Amygdala (tissue), 56 donors: ENCODE data around the gene ZNF576.
A peak's percentile ranks its signal among the peaks of the same experiment; 100 is the strongest.

Source experiments
- DNase-seq, 56 donors: peaks; one replicate each; lab custom pipeline; 2025; lab: John Stamatoyannopoulos, UW

The ZNF576 gene

DNA sequence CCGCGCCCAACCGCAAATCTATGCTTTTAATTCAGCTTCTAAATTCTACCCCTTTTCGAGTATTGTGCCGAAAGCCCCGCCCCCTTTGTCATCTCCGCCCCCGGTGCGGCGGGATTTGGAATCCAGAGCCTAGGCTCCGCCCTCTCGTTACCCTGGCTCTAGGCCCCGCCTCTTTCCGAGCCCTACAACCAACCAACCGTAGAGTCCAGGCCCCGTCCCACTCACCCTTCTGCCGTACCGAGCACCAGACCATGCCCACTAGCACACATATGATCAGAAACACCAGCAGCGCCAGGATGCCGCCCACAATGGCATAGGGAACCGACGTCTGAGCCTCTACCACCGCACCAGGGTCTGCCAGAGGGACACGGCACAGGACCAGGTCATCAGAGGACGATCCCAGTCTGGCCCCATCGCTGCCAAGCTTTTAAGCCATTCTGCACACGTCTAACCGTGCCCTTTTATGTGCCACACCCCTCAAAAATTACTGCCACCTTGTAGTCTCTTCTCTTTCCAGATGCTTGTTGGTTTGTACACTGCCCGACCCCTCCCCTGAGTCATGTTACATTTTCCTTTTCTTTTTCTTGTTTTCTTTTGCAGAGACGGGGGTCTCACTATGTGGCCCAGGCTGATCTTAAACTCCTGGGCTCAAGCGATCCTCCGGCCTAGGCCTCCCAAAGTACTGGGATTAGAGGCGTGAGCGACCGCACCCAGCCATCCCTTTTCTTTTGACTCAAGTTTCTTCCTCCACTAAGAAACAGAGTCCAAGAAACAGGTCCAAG lies 27.7 kb downstream of the ZNF576 start:
- DNase-seq: no peak

DNA sequence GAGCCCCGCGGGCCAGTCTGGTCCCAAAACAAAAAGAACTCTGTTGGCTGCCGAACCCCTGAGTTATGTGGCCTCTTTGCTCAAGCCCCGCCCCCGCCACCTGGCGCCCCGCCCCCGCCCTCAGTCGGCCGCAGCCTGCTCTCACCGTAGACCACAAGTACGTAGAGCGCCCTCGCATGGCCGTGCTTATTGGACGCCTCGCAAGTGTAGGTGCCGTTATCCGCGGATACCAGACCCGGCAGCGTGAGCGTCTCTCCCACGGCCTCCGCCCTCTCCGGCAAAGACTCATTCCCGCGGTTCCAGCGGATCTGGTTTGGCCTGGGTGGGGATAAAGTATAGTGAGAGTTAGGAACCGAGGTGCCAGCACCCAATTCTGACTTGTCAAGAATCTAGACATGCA lies 28.5 kb downstream of the ZNF576 start:
- DNase-seq: no peak

DNA sequence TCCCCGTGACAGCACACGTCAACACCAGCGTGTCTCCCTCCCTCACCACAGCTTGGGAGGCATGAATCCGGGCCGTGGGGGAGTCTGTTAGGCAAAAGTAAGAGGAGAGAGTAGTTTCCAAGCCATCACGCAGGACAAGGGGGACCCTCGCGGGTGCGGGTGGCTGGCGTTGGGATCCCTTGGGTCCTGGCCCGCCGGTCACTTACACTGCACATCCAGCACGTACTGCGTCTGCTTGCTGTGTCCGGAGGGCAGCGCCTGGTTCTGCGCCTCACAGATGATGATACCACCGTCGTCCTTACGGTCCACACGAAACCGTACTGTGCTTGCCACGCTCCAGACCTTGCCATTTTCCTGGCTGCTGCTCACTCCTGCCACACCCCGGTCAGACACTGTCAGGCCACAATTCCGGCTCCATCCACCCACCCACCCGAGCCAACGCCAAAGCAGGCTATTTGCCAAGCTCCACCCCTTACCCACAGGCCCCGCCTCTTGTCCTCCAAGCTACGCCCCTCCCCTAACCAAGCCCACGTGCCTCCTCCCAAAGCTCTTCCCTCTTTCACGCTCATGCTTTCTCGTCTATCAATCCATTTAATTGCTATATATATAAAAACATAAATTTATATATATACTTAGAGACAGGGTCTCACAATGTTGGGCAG lies 29.7 kb downstream of the ZNF576 start:
- DNase-seq: peak in 16 of 56 donors; percentile 2 to 65 (median 22)

DNA sequence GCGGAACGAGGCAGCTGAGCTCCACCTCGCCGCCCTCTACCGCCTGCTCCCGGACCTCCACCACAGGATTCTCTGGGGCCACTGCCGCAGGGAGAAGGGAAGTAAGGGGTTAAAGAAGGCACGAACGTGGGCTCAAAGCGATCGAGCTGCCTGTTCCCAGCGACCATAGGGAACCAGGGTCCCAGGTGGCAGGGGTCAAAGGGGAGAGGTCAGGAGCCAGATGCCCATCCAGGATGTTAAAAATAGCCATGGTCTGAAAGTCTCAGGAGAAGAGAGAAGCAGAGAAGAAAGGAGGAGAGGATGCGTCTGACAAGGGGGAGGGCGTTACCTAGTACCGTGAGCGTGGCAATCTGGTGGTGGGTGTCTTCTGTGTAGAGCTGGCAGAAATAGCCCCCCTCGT lies 30.4 kb downstream of the ZNF576 start:
- peak in 1 of 56 donors; percentile 22 for DNase-seq

DNA sequence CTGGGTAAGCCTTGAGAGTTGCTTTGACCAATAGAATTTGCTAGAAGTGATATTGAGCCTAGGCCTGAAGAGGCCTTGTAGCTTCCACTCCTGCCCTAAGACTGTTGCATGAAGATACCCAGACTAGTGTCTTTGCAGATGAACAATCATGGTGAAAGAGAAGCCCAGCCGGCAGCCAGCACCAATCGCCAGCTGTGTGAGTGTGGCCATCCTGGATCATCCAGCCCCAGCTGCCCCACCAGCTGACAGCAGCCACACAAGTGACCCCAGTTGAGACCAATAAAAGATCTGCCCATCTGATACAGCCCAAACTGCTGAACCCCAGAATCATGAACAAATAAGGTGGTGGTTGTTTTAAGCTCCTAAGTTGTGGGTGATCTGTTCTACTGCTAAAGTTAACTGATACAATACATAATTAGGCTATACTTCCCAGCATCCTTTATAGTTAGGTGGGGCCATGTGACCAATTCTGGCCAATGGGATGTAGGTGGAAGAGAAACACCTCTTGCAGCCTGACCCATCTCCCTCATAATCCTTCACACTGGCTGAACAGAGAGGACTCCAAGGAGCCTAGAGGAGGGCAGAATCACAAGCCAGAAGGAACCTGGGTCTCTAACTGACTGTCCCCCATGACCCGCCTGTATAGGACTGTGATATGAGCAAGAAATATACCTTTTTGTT lies 32.4 kb downstream of the ZNF576 start:
- DNase-seq: peak in 15 of 56 donors; percentile 13 to 52 (median 37)

DNA sequence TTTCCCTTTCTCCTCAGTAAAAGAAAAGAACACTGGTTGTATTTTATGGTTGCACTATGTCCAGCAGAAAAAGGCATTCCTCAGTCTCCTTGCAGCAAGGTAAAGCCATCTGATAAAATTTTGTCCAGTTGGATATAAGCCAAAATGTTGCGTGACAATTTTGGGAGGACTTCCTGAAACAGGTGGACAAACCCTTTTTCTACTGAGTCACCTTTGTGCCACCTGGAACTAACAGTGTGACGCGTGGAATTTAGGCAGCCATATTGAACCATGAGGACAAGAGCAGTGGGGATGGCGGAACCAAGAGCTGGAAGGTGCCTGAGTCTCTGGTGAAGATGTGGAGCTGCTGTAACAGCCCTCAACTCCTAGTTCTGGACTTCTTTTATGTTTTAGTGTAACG lies 35.1 kb downstream of the ZNF576 start:
- DNase-seq: no peak

DNA sequence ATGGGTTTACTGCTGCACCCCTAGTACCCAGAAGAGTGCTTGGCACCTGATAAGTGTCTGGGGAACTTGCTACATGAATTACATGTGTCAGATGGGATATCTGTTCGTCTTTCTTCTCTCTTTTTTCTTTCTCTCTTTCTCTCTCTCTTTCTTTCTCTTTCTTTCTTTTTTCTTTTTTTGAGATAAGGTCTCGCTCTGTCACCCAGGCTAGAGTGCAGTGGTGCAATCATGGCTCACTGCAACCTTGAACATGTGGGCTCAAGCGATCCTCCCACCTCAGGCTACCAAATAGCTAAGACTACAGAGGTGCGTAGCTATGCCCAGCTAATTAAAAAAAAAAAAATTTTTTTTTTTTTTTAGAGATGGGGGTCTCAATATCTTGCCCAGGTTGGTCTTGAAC lies 37.1 kb downstream of the ZNF576 start:
- DNase-seq: no peak

DNA sequence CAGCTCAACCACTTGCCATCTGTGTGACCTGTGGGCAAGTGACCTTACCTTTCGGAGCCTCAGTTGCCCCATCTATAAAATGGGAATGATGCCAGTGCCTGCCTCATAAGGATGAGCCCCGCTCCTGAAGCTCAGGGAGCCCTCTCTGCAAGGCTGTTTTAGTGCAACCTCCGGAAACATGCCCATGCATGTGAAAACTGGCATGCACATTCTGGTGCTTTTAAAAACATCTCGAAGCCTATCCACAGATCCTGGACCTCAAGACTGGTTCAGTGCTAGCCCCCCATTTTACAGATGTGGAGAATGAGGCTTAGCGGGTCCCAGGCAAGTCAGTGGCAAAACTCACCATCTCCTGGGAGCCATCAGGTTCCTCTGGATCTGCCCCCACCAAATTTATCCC lies 37.7 kb downstream of the ZNF576 start:
- no peak for DNase-seq

DNA sequence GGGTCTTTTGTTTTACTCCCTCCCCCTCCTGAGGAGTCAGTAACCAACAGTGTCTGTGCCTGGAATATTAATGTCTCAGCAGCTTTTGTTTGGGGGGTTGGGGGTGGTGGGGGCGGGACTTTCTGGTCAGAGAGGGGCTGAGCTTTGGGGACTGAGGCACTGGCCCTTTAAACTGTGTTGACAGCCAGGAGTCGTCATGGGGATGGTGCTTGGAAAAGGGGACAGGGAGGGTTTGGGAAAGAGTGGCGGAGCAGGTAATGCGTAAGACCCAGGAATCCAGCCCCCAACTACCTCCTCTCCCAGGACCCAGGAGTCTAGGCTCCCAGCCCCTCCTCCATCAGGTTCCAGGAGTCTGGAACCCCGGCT lies 38.1 kb downstream of the ZNF576 start:
- peak in 47 of 56 donors; percentile 21 to 71 (median 51) for DNase-seq

DNA sequence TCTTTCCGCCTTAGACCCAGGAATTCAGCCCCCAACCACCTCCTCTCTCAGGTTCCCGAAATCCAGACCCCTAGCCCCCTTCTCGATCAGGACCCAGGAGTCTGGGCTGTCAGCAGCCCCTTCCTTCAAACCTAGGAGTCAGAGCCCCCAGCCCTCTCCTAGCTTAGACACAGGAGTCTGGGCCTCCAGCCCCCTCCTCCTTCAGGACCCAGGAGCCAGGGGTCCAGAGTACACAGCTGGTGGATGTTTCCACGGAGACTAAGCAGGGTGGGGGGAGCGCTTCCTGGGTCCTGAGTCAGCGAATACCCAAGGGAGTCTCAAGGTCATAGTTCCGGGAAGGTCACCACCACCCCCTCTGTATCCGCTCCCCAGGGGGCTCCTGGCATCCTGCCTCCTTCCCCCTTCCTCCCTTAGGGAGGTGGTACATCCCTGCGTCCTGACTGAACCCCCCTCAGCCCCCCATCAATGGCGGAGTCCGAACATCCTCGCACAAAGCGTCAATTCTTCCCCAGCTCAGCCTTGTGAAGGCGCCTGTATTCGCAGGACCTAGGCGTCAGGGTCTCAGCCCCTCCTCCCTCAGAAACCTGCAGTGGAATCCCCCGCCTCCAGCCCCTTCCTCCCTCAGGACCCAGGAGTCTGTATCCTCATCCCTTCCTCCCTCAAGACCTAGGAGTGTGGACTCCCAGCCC lies 38.6 kb downstream of the ZNF576 start:
- peak in 53 of 56 donors; percentile 12 to 84 (median 64) for DNase-seq

DNA sequence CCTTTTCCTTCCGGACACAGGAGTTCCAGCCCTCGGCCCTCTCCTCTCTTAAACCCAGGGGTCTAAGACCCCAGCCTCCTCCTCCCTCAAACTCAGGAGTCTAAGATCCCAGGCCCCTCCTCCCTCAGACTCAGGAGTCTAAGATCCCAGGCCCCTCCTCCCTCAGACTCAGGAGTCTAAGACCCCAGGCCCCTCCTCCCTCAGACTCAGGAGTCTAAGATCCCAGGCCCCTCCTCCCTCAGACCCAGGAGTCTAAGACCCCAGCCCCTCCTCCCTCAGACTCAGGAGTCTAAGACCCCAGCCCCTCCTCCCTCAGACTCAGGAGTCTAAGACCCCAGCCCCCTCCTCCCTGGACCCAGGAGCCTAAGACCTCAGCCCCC lies 39.2 kb downstream of the ZNF576 start:
- peak in 1 of 56 donors; percentile 56 for DNase-seq

DNA sequence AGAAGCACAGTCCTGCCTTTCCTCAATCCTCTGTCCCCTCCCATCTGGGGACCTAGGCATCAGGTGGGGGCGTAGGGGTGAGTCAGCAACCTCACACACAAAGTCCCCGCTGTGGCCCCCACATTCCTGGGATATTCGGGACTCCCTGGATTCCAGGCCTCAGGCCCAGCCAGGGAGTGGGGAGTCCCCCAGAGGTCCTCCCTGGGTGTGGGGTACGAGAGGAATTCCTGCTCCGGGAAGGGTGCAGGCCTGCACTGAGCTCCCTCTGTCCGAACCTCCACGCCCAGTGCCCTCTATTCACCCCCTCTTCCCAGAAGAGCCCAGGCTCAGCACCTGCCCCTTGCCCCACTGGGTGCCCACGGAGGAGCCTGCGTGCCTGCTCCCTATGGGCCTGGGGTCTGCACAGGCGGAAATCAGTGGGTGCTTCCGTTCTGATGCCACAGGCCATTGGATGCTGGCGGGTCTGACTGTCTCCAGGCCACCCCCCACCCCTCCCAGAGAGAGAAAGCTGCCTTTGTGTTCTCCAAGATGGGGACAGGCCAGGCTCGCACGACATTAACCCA lies 39.8 kb downstream of the ZNF576 start:
- DNase-seq: peak in 52 of 56 donors; percentile 4 to 82 (median 62)

DNA sequence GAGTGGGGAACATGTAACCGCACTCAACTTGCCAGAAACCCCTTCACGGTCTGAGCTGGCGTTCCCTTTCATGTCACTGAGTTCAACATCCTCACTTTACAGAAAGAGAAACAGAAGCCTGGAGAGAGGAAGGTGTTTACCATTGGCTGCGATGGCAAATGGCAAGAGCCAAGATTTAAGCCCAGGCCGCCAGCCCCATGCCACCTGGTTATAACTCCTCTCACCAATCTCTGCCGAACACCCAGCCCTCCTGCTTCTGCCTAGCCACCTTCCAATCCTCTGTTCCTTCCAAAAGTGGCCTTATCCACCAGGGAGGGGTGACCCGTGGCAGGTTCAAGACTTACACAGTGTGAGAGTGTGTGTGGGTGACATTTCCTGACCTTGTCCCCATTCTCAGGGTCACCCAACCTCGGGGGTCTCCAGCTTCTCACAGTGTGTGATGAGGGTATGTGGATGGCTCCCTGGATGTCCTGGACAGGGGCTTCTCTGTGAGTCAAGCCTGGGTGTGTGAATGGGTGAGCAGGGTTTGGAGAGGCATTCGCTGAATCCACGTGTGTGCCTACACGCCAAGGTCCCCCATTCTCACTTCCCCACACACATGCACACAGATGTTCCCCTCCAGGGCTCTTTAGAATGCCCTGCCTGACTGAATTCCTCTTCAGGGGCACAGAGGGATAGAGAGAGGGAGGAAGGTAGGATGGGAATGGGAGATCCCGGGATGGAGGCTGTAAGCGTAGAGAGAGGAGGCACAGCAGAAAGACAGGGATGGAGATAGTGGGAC lies 42.0 kb downstream of the ZNF576 start:
- DNase-seq: peak in 3 of 56 donors; percentile 7 to 49 (median 11)

DNA sequence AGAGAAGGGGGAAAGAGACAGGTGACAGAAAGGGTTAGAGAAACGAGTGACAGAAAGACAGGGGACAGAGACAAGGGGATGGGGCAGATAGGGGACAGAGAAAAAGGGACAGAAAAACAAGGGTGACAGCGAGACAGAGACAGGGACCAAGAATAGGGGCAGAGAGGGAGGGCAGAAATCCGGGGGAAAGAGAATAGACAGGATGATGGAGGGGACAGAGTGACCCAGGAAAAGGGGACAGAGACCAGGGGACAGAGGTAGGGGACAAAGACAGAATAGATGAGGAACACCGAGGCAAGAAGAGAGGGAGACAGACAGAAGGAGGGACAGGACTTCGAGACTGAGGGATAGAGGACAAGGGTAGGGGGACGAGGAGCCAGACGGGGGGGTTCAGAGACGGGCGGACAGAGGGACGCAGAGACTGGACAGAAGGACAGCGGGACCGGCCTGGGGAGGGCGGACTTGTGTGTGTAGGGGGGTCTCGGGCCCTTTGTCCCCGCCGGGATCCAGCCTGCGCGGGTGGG lies 42.7 kb downstream of the ZNF576 start:
- DNase-seq: peak in 2 of 56 donors; percentile 13 to 41

DNA sequence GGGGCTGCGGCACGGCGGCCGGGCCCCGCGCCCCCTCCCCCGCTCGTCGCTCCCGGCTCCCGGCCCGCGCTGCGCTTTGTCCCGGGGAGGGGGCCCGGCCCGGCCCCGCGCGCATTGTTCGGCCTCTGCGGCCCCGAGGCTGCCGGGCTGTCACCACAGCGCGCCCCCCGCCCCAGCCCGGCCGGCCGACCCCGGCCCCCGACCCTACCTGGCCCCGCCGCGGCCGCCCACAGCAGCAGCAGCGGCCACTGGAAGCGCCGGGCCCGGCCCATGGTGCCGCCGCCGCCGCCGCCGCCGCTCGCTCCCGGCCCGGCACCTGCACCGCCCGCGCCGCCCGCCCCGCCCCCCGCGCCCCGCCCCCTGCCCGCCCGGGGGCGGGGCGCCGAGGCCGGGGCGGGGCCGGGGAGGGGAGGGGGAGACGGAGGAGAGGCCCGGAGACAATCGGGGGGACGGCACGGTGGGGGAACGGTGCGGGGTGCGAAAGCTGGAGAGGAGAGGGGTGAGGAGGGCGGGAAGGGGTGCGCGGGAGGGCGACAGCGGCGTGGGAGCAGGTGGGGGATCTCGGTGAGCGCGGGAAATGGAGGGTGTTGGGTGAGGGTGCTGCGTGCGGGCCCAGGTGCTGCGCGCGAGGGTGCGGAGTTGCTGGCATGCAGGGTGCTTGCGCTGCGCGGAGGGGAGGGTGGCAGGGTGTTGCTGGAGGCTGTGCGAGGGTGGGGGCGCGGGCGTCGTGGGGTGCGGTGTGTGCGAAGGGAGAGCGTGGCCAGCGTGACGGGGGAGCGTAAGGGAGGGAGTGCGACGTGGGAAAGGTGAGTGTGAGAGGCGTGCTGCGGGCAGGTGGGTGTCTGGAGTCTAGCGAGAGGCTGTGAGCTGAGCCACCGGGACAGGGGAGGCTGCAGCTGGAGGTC lies 43.4 kb downstream of the ZNF576 start, which contains the start of gene CADM4:
Gene CADM4, minus strand, starts transcription at position 332 of the 905 bp plus-strand sequence. Its CDS starts 60 bp downstream, at position 272.
- DNase-seq: peak in 35 of 56 donors; percentile 10 to 83 (median 38)

DNA sequence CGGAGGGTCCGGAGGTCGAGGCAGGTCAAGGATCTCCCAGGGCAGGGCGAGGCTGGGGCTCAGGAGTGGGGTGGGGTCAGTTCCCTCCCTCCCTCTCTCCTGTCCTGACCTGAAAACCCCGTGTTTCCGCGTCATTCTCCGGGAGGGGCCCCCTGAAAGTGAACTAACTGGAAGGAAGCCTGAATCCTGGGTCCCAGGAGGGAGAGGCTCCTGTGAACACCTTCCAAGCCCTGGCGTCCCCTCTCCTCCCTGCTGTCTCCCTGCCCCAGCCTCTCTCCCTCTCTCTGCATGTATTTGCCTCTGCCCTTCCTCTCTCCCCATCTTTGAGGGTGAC lies 44.0 kb downstream of the ZNF576 start:
- peak in 1 of 56 donors; percentile 64 for DNase-seq

DNA sequence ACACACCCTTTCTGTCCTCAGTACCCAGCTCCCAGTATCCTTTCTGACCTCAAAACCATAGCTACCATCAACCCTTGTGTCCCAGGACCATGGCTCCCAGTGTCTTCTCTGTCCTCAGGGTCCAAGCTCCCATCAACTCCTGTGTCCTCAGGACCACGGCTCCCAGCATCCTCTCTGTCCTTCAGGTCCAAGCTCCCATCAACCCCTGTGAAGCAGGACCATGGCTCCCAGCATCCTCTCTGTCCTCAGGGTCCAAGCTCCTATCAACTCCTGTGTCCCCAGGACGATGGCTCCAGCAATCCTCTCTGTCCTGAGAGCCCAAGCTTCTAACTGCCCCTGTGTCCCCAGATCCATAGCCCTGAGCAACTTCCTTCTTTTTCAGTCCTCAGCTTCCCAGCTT lies 44.9 kb downstream of the ZNF576 start:
- DNase-seq: no peak

DNA sequence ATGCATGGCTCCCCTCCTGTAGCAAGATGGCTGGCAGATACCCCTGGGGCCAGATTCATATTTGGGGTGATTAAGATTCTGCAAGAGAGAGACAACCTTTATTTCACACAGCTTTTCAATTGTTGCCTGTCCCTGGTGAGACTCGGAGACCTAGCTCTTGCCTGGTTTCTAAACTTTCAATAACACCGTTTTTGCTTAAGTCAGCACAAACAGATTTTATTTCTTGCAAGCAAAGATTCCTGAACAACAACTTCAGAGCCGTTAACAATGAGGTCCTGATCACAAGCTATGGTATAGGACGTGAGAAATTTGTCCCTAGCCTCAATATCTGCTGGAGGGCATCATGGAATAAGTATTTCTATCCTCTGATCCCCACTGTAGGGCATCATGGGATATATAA lies 46.1 kb downstream of the ZNF576 start:
- DNase-seq: no peak
